K562 (cell line): ENCODE measurements around the gene SPNS2. TPM values are rescaled to one million over a fixed set of nuclear protein-coding genes. Genes with fewer than 3 reads are reported as not detected.
A peak's percentile ranks its signal among the peaks of the same experiment; 100 is the strongest.

Source experiments
- ATAC-seq: fragments of 200-7000 bp; cut with Tn5 transposase; 3 replicates; pipeline ENCODE4 v1.9.1; 2020; ENCODE audit warnings: moderate library complexity
- BruUV-seq: library from RNA; stranded (reverse); fragments of 400-500 nt; replicated peaks from 2 replicates; lab custom pipeline; 2021; lab: Mats Ljungman, UMichigan
- CTCF ChIA-PET: fragments of 300-600 bp; formaldehyde crosslinking; extraction: SDS; loops from one replicate; lab custom pipeline; 2021; ENCODE audit warnings: low intra/inter-chr PET ratio; lab: Yijun Ruan, JAX
- POLR2A ChIA-PET: fragments of 300-600, 350-650 bp; sonication (Branson Sonifier 250); formaldehyde crosslinking; extraction: SDS; loops from one replicate; lab custom pipeline; 2021; ENCODE audit warnings: antibody characterized with exemption, inconsistent platforms; lab: Yijun Ruan, JAX
- DNase-seq, 4 experiments: peaks; one replicate each; pipeline versions ENCODE4 v3.0.0 to v3.0.0-alpha.2; 2011 to 2018; ENCODE audit warnings: low spot score in 3 of 4, mixed read lengths in 3 of 4; ENCODE audit errors: extremely low read depth in 1 of 4
- FAIRE-seq: peaks from 2 replicates; lab custom pipeline; 2011; peaks lifted over from hg19 to GRCh38; lab: Jason Lieb, UNC
- H2AFZ ChIP-seq: 2 replicates; pipeline ENCODE4 v1.6.0; 2011; ENCODE audit warnings: low read depth, low read length, control low read depth, inconsistent platforms
- H3K27ac ChIP-seq: fragments of 200-600 bp; 3 replicates; pipeline ENCODE4 v1.8.0; 2011; ENCODE audit warnings: low read depth, mild to moderate bottlenecking, control low read depth, inconsistent platforms, low read length, moderate library complexity, mixed read lengths; ENCODE audit errors: extremely low read depth
- H3K27me3 ChIP-seq, 2 experiments: fragments of 300-600 bp in 1 of 2; 2 replicates in 1 of 2; 3 replicates in 1 of 2; pipeline versions ENCODE4 v1.6.0 to v1.8.0; 2011; ENCODE audit warnings: inconsistent platforms in 2 of 2, low read length in 2 of 2, mild to moderate bottlenecking in 1 of 2, mixed read lengths in 1 of 2, moderate library complexity in 1 of 2; ENCODE audit not compliant: control insufficient read depth in 2 of 2, insufficient read depth in 2 of 2
- H3K36me3 ChIP-seq: fragments of 300-600 bp; 3 replicates; pipeline ENCODE4 v1.8.0; 2011; ENCODE audit warnings: mild to moderate bottlenecking, low read length, inconsistent platforms; ENCODE audit not compliant: control insufficient read depth, insufficient read depth
- H3K4me1 ChIP-seq, 2 experiments: fragments of 200-600 bp in 1 of 2; replicated peaks in 1 of 2; 2 replicates in 1 of 2; 3 replicates in 1 of 2; pipeline versions ENCODE4 v1.5.1 to v1.8.0; 2011; ENCODE audit warnings: inconsistent platforms in 2 of 2, low read length in 2 of 2, mild to moderate bottlenecking in 1 of 2, mixed read lengths in 1 of 2, moderate library complexity in 1 of 2; ENCODE audit not compliant: control insufficient read depth in 2 of 2, insufficient read depth in 2 of 2
- H3K4me2 ChIP-seq: 2 replicates; pipeline ENCODE4 v1.6.1; 2011; ENCODE audit warnings: low read length, control low read depth, inconsistent platforms, mixed read lengths; ENCODE audit not compliant: insufficient read depth
- H3K4me3 ChIP-seq: fragments of 200-600 bp; sonication (generic), shearing (Covaris generic); 2 replicates; pipeline ENCODE4 v1.5.1; 2016; ENCODE audit warnings: control low read depth, inconsistent platforms
- H3K79me2 ChIP-seq: fragments of 200-600 bp; 3 replicates; pipeline ENCODE4 v1.8.0; 2011; ENCODE audit warnings: low read length, inconsistent platforms; ENCODE audit not compliant: control insufficient read depth, insufficient read depth
- H3K9ac ChIP-seq, 2 experiments: 2 replicates each; pipeline versions ENCODE4 v1.6.0 to v1.6.1; 2011; ENCODE audit warnings: low read depth in 2 of 2, low read length in 2 of 2, control low read depth in 1 of 2, inconsistent platforms in 1 of 2, mild to moderate bottlenecking in 1 of 2, mixed read lengths in 1 of 2; ENCODE audit not compliant: insufficient read depth in 1 of 2
- H3K9me1 ChIP-seq: one replicate; pipeline ENCODE4 v1.6.0; 2011; ENCODE audit warnings: inconsistent platforms, mild to moderate bottlenecking, low read length, moderate library complexity; ENCODE audit not compliant: control insufficient read depth, insufficient read depth
- H3K9me3 ChIP-seq: replicated peaks from 2 replicates; pipeline ENCODE4 v1.5.1; 2011; ENCODE audit warnings: low read depth, low read length, inconsistent platforms; ENCODE audit not compliant: control insufficient read depth, insufficient read depth
- H4K20me1 ChIP-seq: replicated peaks from 2 replicates; pipeline ENCODE4 v1.6.1; 2011; ENCODE audit warnings: low read length, inconsistent platforms, mixed read lengths; ENCODE audit not compliant: control insufficient read depth, insufficient read depth
- CUX1 ChIP-seq: fragments of 200-800 bp; sonication (Bioruptor generic); IDR thresholded peaks from 2 replicates; pipeline ENCODE4 v1.6.1; 2016; ENCODE audit warnings: missing genetic modification characterization, missing compliant biosample characterization
- HDAC3 ChIP-seq: fragments of 450-650 bp; IDR thresholded peaks from 2 replicates; pipeline ENCODE4 v1.6.1; 2018; ENCODE audit warnings: borderline replicate concordance, mild to moderate bottlenecking, moderate library complexity; ENCODE audit not compliant: partially characterized antibody
- KLF1 ChIP-seq: fragments of 450-650 bp; IDR thresholded peaks from 2 replicates; pipeline ENCODE4 v1.6.1; 2016; ENCODE audit warnings: missing genetic modification characterization, missing compliant biosample characterization
- MAZ ChIP-seq, 2 experiments: fragments of 450-650 bp in 1 of 2; sonication (generic) in 1 of 2; formaldehyde crosslinking; IDR thresholded peaks in 1 of 2; conservative IDR thresholded peaks in 1 of 2; 2 replicates each; pipeline versions ENCODE4 v1.4.0 to v1.5.0; 2020; ENCODE audit warnings: mild to moderate bottlenecking in 1 of 2, missing genetic modification reagents in 1 of 2
- PCBP2 ChIP-seq: fragments of 200-400 bp; formaldehyde crosslinking; IDR thresholded peaks from 2 replicates; pipeline ENCODE4 v1.6.1; 2018; ENCODE audit warnings: low read length, low read depth, mild to moderate bottlenecking, moderate library complexity; ENCODE audit not compliant: poor library complexity, severe bottlenecking
- POLR3G ChIP-seq: IDR thresholded peaks from 2 replicates; pipeline ENCODE4 v1.6.1; 2011; ENCODE audit not compliant: insufficient read length, insufficient replicate concordance; ENCODE audit errors: extremely low read depth
- RB1 ChIP-seq: fragments of 450-650 bp; IDR thresholded peaks from 2 replicates; pipeline ENCODE4 v1.6.1; 2017; ENCODE audit warnings: low read depth, mild to moderate bottlenecking
- SNRNP70 ChIP-seq: fragments of 200-400 bp; formaldehyde crosslinking; optimal IDR thresholded peaks from 2 replicates; pipeline ENCODE3; 2017; ENCODE audit warnings: low read depth, low read length
- TCF7 ChIP-seq: sonication (generic); IDR thresholded peaks from 2 replicates; pipeline ENCODE4 v1.6.1; 2016; ENCODE audit warnings: antibody characterized with exemption, borderline replicate concordance
- VEZF1 ChIP-seq: fragments of 200-800 bp; sonication (Bioruptor generic); IDR thresholded peaks from 2 replicates; pipeline ENCODE4 v1.6.1; 2017; ENCODE audit warnings: missing genetic modification characterization, missing compliant biosample characterization
- ZNF408 ChIP-seq: fragments of 250-450 bp; sonication (Bioruptor Pico); IDR thresholded peaks from 2 replicates; pipeline ENCODE4 v1.4.0; 2020; ENCODE audit warnings: low read depth, mild to moderate bottlenecking, moderate library complexity
- ZNF668 ChIP-seq: fragments of 250-450 bp; sonication (Bioruptor Pico); IDR thresholded peaks from 2 replicates; pipeline ENCODE4 v1.8.0; 2022; ENCODE audit warnings: mild to moderate bottlenecking, inconsistent platforms
- WGBS: fragments of 100-300 bp; shearing (Covaris generic); methylation state at CpG from one replicate; pipeline ENCODE4 v1.1.6; 2016; ENCODE audit warnings: low coverage, mixed read lengths; ENCODE audit not compliant: insufficient coverage; ENCODE audit errors: missing lambda C conversion rate; 5-methylcytosine and 5-hydroxymethylcytosine counted together
- in situ Hi-C: fragments of 300-500 bp; cut with MboI; formaldehyde crosslinking; loops from 4 replicates; pipeline ENCODE4 v1.15.0; 2018; ENCODE audit warnings: inconsistent platforms, mixed read lengths
- intact Hi-C: fragments of 100-400 bp; cut with micrococcal nuclease; formaldehyde crosslinking; loops from 2 replicates; pipeline ENCODE4 v1.14.2; 2022
- polyA plus RNA-seq, 8 experiments: library from polyadenylated mRNA; depleted of rRNA in 4 of 8; stranded (reverse) in 5 of 8; unstranded in 3 of 8; fragments of >200 nt; fragmentation: Nextera tagmentation in 2 of 8; fragmentation: Illumina TruSeq in 1 of 8; extraction: Ambion mirVana in 2 of 8; extraction: Trizol in 1 of 8; gene quantifications; 2 replicates each; pipeline versions ENCODE4 v1.2.1 to v1.2.3, GENCODE V29; 2011 to 2014; ENCODE audit warnings: inconsistent platforms in 1 of 8, missing spikeins in 1 of 8
- total RNA-seq, 7 experiments: library from RNA; depleted of rRNA in 6 of 7; stranded (reverse); fragments of >200 nt in 6 of 7; fragmentation: Illumina TruSeq in 2 of 7; extraction: Trizol in 2 of 7; gene quantifications; 2 replicates each; pipeline versions ENCODE4 v1.2.1 to v1.2.3, GENCODE V29; 2011 to 2021; ENCODE audit warnings: low replicate concordance in 1 of 7
- TF ChIP-seq, protein P1 (sequence below): sonication (generic); formaldehyde crosslinking; IDR thresholded peaks from 2 replicates; pipeline ENCODE4 v1.9.0; 2022; ENCODE audit warnings: mild to moderate bottlenecking, missing genetic modification reagents

SPNS2 gene
- total and polyA plus RNA-seq, 9 of the 15 experiments (the other 6 are each of a cell fraction or from before 2014, with no cell fraction given), result 0.06 TPM; not detected in 8

DNA sequence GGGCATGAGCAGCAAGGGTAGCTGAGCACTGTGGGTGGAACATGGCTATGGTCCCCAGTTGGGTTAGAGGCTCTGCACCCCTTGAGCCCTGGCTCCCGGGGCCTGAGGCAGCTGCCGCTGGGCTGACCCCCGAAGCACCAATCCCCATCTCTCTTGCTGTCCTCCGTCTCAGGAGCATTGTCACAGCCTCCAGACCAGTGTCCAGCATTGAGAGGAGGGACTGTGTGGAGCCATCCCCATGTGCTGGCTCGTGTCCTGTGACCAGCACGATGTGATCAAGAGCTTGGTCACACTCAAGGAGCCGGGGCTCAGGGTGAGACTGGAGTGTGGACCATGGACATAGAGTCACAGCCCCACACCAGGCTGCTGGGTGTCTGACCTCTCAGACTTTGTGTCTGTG is 88.5 kb downstream of the SPNS2 start:
- H2AFZ ChIP-seq, result no peak overlapping the region
- no peaks in the 10 kb centered on the region for H3K9me3 ChIP-seq
- BruUV-seq, result no TSS peak
- no peaks in the 10 kb centered on the region for H3K9me1 ChIP-seq
- POLR2A ChIA-PET, result interaction anchor here (1.1 kb wide), 2 partner anchors 8 to 11 kb away, joined by 3 to 5 read pairs; no protein-coding TSS in a partner anchor
- H3K4me3 ChIP-seq, result no peak overlapping the region
- ATAC-seq, result no peak; the same call in 2 of the 3 replicates
- intact Hi-C loops (no loop called here), in situ Hi-C loops (no loop called here)
- 13% methylated on average over 5 of the region's 7 CpGs for WGBS
- H3K36me3 ChIP-seq, result no peaks in the 10 kb centered on the region
- no peaks in the 10 kb centered on the region for H3K79me2 ChIP-seq
- no peak overlapping the region for H3K4me2 ChIP-seq
- H3K9ac ChIP-seq, result peak overlapping the region in 1 of 2 experiments; percentile 26; a peak in 1 of 4 replicates
- H3K27ac ChIP-seq, result no peak overlapping the region
- CTCF ChIA-PET, result no interaction called here
- TF ChIP-seq CUX1 (CRISPR knock-in tag), result no peak
- TF ChIP-seq POLR3G, result no peak
- TF ChIP-seq ZNF668 (CRISPR knock-in tag), result no peak
- TF ChIP-seq RB1, result no peak
- no peak for TF ChIP-seq TCF7
- no peak for TF ChIP-seq KLF1 (tag)
- TF ChIP-seq, protein P1, sequence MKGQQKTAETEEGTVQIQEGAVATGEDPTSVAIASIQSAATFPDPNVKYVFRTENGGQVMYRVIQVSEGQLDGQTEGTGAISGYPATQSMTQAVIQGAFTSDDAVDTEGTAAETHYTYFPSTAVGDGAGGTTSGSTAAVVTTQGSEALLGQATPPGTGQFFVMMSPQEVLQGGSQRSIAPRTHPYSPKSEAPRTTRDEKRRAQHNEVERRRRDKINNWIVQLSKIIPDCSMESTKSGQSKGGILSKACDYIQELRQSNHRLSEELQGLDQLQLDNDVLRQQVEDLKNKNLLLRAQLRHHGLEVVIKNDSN (CRISPR knock-in tag), result no peak
- no peak for TF ChIP-seq MAZ (CRISPR knock-in tag; conservative IDR thresholded peaks at IDR 0.05 in 1 of 2, IDR thresholded peaks at IDR 0.05 in 1 of 2)
- no peak for TF ChIP-seq SNRNP70
- no peak for TF ChIP-seq HDAC3
- no peak for TF ChIP-seq ZNF408 (CRISPR knock-in tag)
- no peak for TF ChIP-seq VEZF1 (CRISPR knock-in tag)
- TF ChIP-seq PCBP2, result no peak
- TF ChIP-seq, all 486 proteins: peak for 0
- peaks cover 6 to 25% of the 10 kb centered on the region in 2 experiments; a peak in 4 of 5 replicates for H3K4me1 ChIP-seq
- H3K27me3 ChIP-seq, result peaks cover 8 to 79% of the 10 kb centered on the region in 2 experiments; a peak in 4 of 5 replicates
- H4K20me1 ChIP-seq, result peaks cover 3% of the 10 kb centered on the region; the same call in 1 of the 2 replicates
- DNase-seq (no peak), FAIRE-seq (no peak)
